Mesendoderm (in vitro differentiated cells): ENCODE measurements around the gene CLCN3.

Experiments
- DNase-seq: peaks from one replicate; pipeline ENCODE4 v3.0.0; 2013
- H2AK5ac ChIP-seq: 2 replicates; pipeline ENCODE4 v1.6.1; 2013; ENCODE audit warnings: low read length, inconsistent platforms
- H2BK120ac ChIP-seq: 2 replicates; pipeline ENCODE4 v1.6.1; 2013; ENCODE audit warnings: low read depth, mild to moderate bottlenecking, low read length, moderate library complexity, mixed read lengths
- H2BK15ac ChIP-seq: replicated peaks from 2 replicates; pipeline ENCODE4 v1.6.1; 2013; ENCODE audit warnings: low read depth, mild to moderate bottlenecking, moderate library complexity
- H2BK5ac ChIP-seq: 2 replicates; pipeline ENCODE4 v1.6.1; 2013; ENCODE audit warnings: low read length, inconsistent platforms
- H3K18ac ChIP-seq: 2 replicates; pipeline ENCODE4 v1.6.1; 2013; ENCODE audit warnings: mild to moderate bottlenecking, low read length, mixed read lengths
- H3K23ac ChIP-seq: one replicate; pipeline ENCODE4 v1.6.1; 2013; ENCODE audit warnings: low read length
- H3K27ac ChIP-seq: 2 replicates; pipeline ENCODE4 v1.5.1; 2013; ENCODE audit warnings: low read depth, mild to moderate bottlenecking, inconsistent platforms, low read length, moderate library complexity
- H3K27me3 ChIP-seq: 2 replicates; pipeline ENCODE4 v1.6.1; 2013; ENCODE audit warnings: low read length, control low read depth, mild to moderate bottlenecking, inconsistent platforms; ENCODE audit not compliant: insufficient read depth, poor library complexity
- H3K36me3 ChIP-seq: 2 replicates; pipeline ENCODE4 v1.6.1; 2013; ENCODE audit warnings: low read length, inconsistent platforms; ENCODE audit not compliant: control insufficient read depth, insufficient read depth
- H3K4ac ChIP-seq: one replicate; pipeline ENCODE4 v1.6.1; 2013; ENCODE audit warnings: low read depth, mild to moderate bottlenecking, low read length, moderate library complexity
- H3K4me1 ChIP-seq: 2 replicates; pipeline ENCODE4 v1.6.1; 2013; ENCODE audit warnings: low read depth, low read length, inconsistent platforms; ENCODE audit not compliant: control insufficient read depth
- H3K4me2 ChIP-seq: 2 replicates; pipeline ENCODE4 v1.6.1; 2013; ENCODE audit warnings: low read length
- H3K4me3 ChIP-seq: 2 replicates; pipeline ENCODE4 v1.5.1; 2013; ENCODE audit warnings: mild to moderate bottlenecking, low read length
- H3K56ac ChIP-seq: one replicate; pipeline ENCODE4 v1.6.1; 2013; ENCODE audit warnings: low read length
- H3K79me1 ChIP-seq: 2 replicates; pipeline ENCODE4 v1.6.1; 2013; ENCODE audit warnings: low read length, inconsistent platforms
- H3K79me2 ChIP-seq: 2 replicates; pipeline ENCODE4 v1.6.1; 2013; ENCODE audit warnings: mild to moderate bottlenecking, low read length; ENCODE audit not compliant: control insufficient read depth, insufficient read depth
- H3K9ac ChIP-seq: 2 replicates; pipeline ENCODE4 v1.6.1; 2013; ENCODE audit warnings: low read length, inconsistent platforms
- H4K5ac ChIP-seq: one replicate; pipeline ENCODE4 v1.6.1; 2013; ENCODE audit warnings: low read length
- H4K8ac ChIP-seq: one replicate; pipeline ENCODE4 v1.6.1; 2013; ENCODE audit warnings: low read depth, mild to moderate bottlenecking, control low read depth, low read length, moderate library complexity
- WGBS: extraction: QIAGEN DNeasy Blood & Tissue Kit; methylation state at CpG from one replicate; pipeline ENCODE4 v1.1.7; 2013; ENCODE audit warnings: low lambda C conversion rate, missing lambda C conversion rate; ENCODE audit not compliant: insufficient coverage; ENCODE audit errors: extremely low coverage; 5-methylcytosine and 5-hydroxymethylcytosine counted together

The CLCN3 gene

DNA sequence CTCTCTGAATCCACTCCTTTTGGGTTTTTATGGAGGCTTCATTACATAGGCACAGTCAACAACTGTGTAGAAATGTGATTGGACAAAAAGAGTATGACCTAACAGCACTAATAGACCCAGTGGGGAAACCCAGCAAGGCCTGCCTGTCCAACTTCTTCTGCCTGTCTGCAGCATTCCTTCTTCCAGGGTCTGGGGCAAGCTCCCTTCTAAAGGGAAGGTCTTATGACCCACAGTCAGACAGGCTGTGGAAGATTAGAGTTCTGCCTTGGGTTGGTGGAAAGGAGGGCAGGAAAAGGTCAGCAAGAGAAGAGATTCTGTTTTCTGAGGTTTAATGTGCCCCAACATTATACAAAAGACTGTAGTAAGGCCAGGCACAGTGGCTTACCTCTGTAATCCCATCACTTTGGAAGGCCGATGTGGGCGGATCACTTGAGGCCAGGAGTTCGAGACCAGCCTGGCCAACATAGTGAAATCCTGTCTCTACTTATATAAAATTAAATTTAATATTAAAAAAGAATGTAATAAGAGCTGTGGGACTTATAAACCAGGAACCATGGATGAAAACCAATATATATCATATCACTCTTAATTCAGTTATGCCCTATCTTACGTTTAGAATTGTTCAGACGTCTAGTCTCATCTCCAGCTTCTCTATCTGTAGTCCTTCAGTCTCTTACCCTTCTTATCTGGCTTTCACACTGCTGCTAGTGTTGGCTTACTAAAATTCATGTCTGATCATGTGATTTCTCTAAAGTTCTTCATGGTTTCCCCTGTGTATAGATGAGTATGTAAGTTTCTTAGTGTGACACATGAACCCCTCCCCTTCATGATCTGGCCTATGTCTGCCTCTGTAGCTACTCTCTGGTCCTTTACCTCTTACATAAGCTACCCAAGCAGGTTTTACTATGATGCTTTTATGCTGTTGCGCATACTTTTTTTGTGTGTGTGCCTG, 6.2 kb downstream of the CLCN3 start:
- Histone ChIP-seq H3K56ac (peak overlapping the region; percentile 27), H3K27me3 (no peaks in the 10 kb centered on the region), H3K79me1 (peaks cover 13% of the 10 kb centered on the region), H3K23ac (no peak overlapping the region), H3K4ac (no peak overlapping the region), H3K4me3 (no peak overlapping the region), H3K4me1 (peaks cover 2% of the 10 kb centered on the region), H4K5ac (no peak overlapping the region), H2BK120ac (no peak overlapping the region), H2BK5ac (no peak overlapping the region), H2BK15ac (no peak overlapping the region), H3K18ac (no peak overlapping the region), H3K9ac (no peak overlapping the region), H3K4me2 (no peak overlapping the region), H2AK5ac (no peak overlapping the region), H3K36me3 (no peaks in the 10 kb centered on the region), H4K8ac (no peak overlapping the region), H3K27ac (no peak overlapping the region), H3K79me2 (peaks cover 33% of the 10 kb centered on the region)
- peak; percentile 19 for DNase-seq
- WGBS = no CpG with 5 or more reads among the region's 6 CpGs

DNA sequence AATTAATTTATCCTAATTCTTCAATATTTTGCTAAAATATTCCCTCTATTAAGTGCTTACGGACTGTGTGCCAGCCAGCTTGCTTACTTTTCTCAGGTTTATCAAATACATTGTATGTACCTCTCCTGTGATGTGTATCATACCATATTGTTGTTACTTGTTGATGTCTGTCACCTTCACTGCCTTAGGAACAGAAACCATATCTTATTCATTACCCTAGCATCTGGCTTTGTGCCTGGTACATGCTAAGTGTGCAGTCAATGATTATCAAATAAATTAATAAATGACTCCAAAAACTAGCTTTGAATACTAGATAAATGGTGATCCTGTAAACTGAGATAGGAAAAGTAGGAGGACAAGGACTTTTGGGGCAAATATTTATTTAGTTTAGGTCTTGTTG, 6.9 kb downstream of the CLCN3 start:
- peaks cover 27% of the 10 kb centered on the region for H3K79me2 ChIP-seq
- no CpG with 5 or more reads among the region's 1 CpG for WGBS

DNA sequence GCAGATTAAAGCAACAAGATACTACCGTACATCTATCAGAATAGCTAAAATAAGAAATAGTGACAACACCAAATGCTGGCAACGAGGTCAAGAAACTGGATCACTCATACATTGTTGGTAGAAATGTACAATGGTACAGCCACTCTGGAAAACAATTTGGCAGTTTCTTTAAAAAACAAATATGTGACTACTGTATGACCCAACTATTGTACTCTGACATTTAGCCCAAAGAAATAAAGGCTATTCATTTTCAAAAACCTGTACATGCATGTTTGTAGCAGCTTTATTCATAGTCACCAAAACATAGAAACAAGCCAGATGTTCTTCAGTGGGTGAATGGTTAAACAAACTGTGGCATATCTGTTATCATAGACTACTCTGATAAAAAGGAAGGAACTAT, 8.2 kb downstream of the CLCN3 start:
- no peak overlapping the region for H3K18ac ChIP-seq
- no CpG with 5 or more reads among the region's 2 CpGs for WGBS

More for the DNA sequence above, 6.9 kb downstream of the CLCN3 start:
- no peak overlapping the region for H4K8ac ChIP-seq
- no peak overlapping the region for H3K9ac ChIP-seq
- H3K27me3 ChIP-seq = no peaks in the 10 kb centered on the region
- no peak overlapping the region for H3K56ac ChIP-seq
- DNase-seq = peak; percentile 54
- H3K18ac ChIP-seq = no peak overlapping the region
- no peaks in the 10 kb centered on the region for H3K36me3 ChIP-seq
- no peak overlapping the region for H2BK5ac ChIP-seq
- H2BK15ac ChIP-seq = no peak overlapping the region
- H3K4ac ChIP-seq = no peak overlapping the region
- no peak overlapping the region for H3K27ac ChIP-seq
- peaks cover 11% of the 10 kb centered on the region for H3K79me1 ChIP-seq
- H4K5ac ChIP-seq = no peak overlapping the region
- H3K4me3 ChIP-seq = no peak overlapping the region
- no peak overlapping the region for H3K23ac ChIP-seq
- H3K4me1 ChIP-seq = no peaks in the 10 kb centered on the region
- H3K4me2 ChIP-seq = no peak overlapping the region
- no peak overlapping the region for H2AK5ac ChIP-seq
- H2BK120ac ChIP-seq = no peak overlapping the region

DNA sequence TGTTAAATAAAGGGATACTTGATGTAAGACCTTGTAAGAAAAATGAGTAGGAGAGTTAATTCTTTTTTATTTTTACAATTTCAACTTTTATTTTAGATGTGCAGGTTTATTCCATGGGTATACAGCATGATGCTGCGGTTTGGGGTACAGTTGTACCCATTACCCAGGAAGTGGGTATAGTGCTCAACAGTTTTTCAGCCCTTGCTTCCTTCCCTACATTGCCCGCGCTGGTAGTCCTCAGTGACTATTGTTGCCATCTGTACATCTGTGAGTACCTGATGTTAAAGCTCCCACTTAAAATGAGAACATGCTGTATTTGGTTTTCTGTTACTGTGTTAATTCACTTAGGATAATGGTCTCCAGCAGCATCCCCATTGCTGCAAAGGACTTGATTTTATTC, 9.7 kb downstream of the CLCN3 start:
- no peak overlapping the region for H4K8ac ChIP-seq
- no peak overlapping the region for H3K4ac ChIP-seq
- DNase-seq = no peak
- H2BK15ac ChIP-seq = no peak overlapping the region
- H3K79me1 ChIP-seq = peaks cover 13% of the 10 kb centered on the region
- H4K5ac ChIP-seq = no peak overlapping the region
- no peak overlapping the region for H3K4me2 ChIP-seq
- H3K36me3 ChIP-seq = no peaks in the 10 kb centered on the region
- no peak overlapping the region for H3K4me3 ChIP-seq
- no peak overlapping the region for H3K23ac ChIP-seq
- no peak overlapping the region for H3K27ac ChIP-seq
- H3K56ac ChIP-seq = no peak overlapping the region
- H3K9ac ChIP-seq = no peak overlapping the region
- no peaks in the 10 kb centered on the region for H3K27me3 ChIP-seq
- no peak overlapping the region for H2BK120ac ChIP-seq
- H3K18ac ChIP-seq = no peak overlapping the region
- peaks cover 22% of the 10 kb centered on the region for H3K79me2 ChIP-seq
- no peak overlapping the region for H2BK5ac ChIP-seq
- no peaks in the 10 kb centered on the region for H3K4me1 ChIP-seq
- WGBS = no CpG with 5 or more reads among the region's 3 CpGs
- no peak overlapping the region for H2AK5ac ChIP-seq

More for the DNA sequence above, 8.2 kb downstream of the CLCN3 start:
- no peak overlapping the region for H3K4me3 ChIP-seq
- no peak overlapping the region for H3K4me2 ChIP-seq
- no peak overlapping the region for H2BK5ac ChIP-seq
- no peak overlapping the region for H2BK120ac ChIP-seq
- H3K4me1 ChIP-seq = no peaks in the 10 kb centered on the region
- no peak overlapping the region for H3K23ac ChIP-seq
- no peak overlapping the region for H2AK5ac ChIP-seq
- DNase-seq = no peak
- H2BK15ac ChIP-seq = no peak overlapping the region
- H3K27ac ChIP-seq = no peak overlapping the region
- H3K56ac ChIP-seq = no peak overlapping the region
- no peak overlapping the region for H4K5ac ChIP-seq
- peaks cover 11% of the 10 kb centered on the region for H3K79me1 ChIP-seq
- H4K8ac ChIP-seq = no peak overlapping the region
- no peaks in the 10 kb centered on the region for H3K36me3 ChIP-seq
- peaks cover 23% of the 10 kb centered on the region for H3K79me2 ChIP-seq
- no peak overlapping the region for H3K4ac ChIP-seq
- H3K27me3 ChIP-seq = no peaks in the 10 kb centered on the region
- no peak overlapping the region for H3K9ac ChIP-seq

DNA sequence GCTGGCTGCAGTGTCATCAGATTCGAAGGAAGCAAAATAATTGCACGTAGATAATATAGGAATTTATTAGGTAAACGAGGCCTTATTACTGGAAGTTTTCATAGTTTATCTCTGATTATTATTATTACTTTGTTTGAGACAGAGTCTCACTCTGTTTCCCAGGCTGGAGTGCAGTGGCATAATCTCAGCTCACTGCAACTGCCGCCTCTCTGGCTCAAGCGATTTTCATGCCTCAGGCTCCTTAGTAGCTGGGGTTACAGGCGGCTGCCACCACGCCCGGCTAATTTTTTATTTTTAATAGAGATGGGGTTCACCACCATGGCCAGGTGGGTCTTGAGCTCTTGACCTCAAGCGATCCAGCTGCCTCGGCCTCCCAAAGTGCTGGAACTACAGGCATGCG, 12.5 kb downstream of the CLCN3 start:
- DNase-seq = no peak
- H3K4me3 ChIP-seq = no peak overlapping the region

More for the DNA sequence above, 12.5 kb downstream of the CLCN3 start:
- Histone ChIP-seq H4K5ac (no peak overlapping the region), H2BK15ac (no peak overlapping the region), H3K23ac (no peak overlapping the region), H3K18ac (no peak overlapping the region), H3K79me2 (peaks cover 4% of the 10 kb centered on the region), H3K4me2 (no peak overlapping the region), H2BK120ac (no peak overlapping the region), H3K4me1 (no peaks in the 10 kb centered on the region), H3K9ac (no peak overlapping the region), H3K56ac (no peak overlapping the region), H3K4ac (no peak overlapping the region), H3K27me3 (no peaks in the 10 kb centered on the region), H3K27ac (no peak overlapping the region), H4K8ac (no peak overlapping the region), H2AK5ac (no peak overlapping the region), H3K36me3 (no peaks in the 10 kb centered on the region), H3K79me1 (peaks cover 4% of the 10 kb centered on the region), H2BK5ac (no peak overlapping the region)
- WGBS = no CpG with 5 or more reads among the region's 11 CpGs
